C4-2B (cell line): ENCODE results near the gene MICAL2.

Source experiments
- CTCF ChIP-seq: fragments of 450-650 bp; conservative IDR thresholded peaks from 2 replicates; pipeline ENCODE4 v1.5.1; 2017; ENCODE audit warnings: mild to moderate bottlenecking
- ZFX ChIP-seq: fragments of 450-650 bp; IDR thresholded peaks from 2 replicates; pipeline ENCODE4 v1.6.1; 2017

DNA sequence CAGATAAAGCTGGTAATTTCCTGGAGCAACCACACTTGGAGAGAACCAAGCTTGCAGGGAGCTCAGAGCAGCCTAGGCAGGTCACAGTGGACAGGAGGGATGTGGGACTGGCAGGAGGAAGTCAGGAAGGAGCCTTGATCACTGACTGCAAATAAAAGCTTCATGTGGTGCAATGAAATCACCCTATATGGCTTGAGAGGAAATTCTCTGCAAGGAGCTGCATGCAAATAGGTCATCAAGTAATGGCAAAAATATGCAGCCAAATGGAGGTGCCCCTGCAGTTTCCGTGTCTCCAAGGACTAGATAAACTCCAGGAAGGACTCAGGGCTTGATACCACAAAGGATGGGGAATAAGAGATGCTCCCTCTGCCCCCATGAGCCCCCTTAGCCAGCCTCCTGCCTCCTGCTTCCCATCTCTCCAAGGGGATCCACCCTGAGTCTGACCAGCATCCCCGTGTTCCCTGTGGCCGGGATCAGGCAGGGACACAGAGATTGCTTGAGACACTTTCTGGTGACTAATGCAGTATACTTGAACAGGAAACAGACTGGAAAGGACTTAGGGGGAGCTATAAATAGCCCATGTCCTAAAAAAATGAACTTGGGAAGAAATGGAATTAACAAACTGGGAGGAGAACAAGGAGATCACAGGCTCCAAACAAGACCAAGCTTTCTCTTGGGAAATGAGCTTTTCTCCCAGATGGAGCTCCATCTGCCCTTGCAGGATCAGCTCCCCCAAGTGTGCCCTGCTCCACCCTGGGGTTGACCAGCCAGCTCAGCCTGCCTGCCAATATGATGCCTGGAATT, 23.9 kb upstream of the MICAL2 start:
- TF ChIP-seq CTCF, result no peak
- no peak for TF ChIP-seq ZFX
